Upper lobe of left lung (tissue), 6 donors: ENCODE results near the gene TMEM92. TPM values are rescaled to one million over a fixed set of nuclear protein-coding genes. Genes with fewer than 3 reads are reported as not detected.
A peak's percentile ranks its signal among the peaks of the same experiment; 100 is the strongest.
"Not testable (repeated sequence)": the region's sequence is repeated elsewhere in the genome, so short reads cannot be mapped to it uniquely, and the experiment has no call there.

Source experiments
- ATAC-seq, 2 donors: fragments of 200-7000 bp; cut with Tn5 transposase; one replicate each; pipeline ENCODE4 v1.9.1; 2022; ENCODE audit warnings: mild to moderate bottlenecking in 2 of 2, moderate library complexity in 2 of 2; ENCODE audit not compliant: low FRiP score in 2 of 2
- DNase-seq, 2 donors: peaks; one replicate each; pipeline ENCODE4 v3.0.0-alpha.2; 2019 to 2020
- H3K27ac ChIP-seq, 4 donors: fragments of 200-600 bp; sonication (generic); one replicate each; pipeline ENCODE4 v1.5.1; 2016 to 2019
- H3K27me3 ChIP-seq, 4 donors: fragments of 200-600 bp; sonication (generic); one replicate each; pipeline ENCODE4 v1.5.1; 2017 to 2019
- H3K36me3 ChIP-seq, 4 donors: fragments of 200-600 bp; sonication (generic); one replicate each; pipeline ENCODE4 v1.5.1; 2016 to 2019
- H3K4me1 ChIP-seq, 4 donors: fragments of 200-600 bp; sonication (generic); one replicate each; pipeline ENCODE4 v1.5.1; 2018 to 2019
- H3K4me3 ChIP-seq, 4 donors: fragments of 200-600 bp; sonication (generic); one replicate each; pipeline ENCODE4 v1.5.1; 2017 to 2019; ENCODE audit warnings: mild to moderate bottlenecking in 2 of 4, moderate library complexity in 1 of 4
- H3K9me3 ChIP-seq, 4 donors: fragments of 200-600 bp; sonication (generic); one replicate each; pipeline ENCODE4 v1.5.1; 2018 to 2019
- EP300 ChIP-seq, 4 donors: sonication (generic); formaldehyde crosslinking; IDR thresholded peaks; one replicate each; pipeline ENCODE4 v1.5.1; 2017; ENCODE audit warnings: antibody characterized with exemption in 4 of 4, control low read depth in 2 of 4
- POLR2A ChIP-seq, 4 donors: fragments of 450-650 bp; IDR thresholded peaks; one replicate each; pipeline ENCODE4 v1.5.1; 2016 to 2017; ENCODE audit warnings: antibody characterized with exemption in 4 of 4, mild to moderate bottlenecking in 2 of 4
- POLR2AphosphoS5 ChIP-seq, 2 donors: sonication (generic); formaldehyde crosslinking; IDR thresholded peaks; one replicate each; pipeline ENCODE4 v1.5.1; 2017; ENCODE audit warnings: antibody characterized with exemption in 2 of 2
- WGBS, 2 donors: methylation state at CpG; one replicate each; pipeline ENCODE4 v1.1.5; 2017 to 2018; 5-methylcytosine and 5-hydroxymethylcytosine counted together
- total RNA-seq, 6 donors: library from RNA; depleted of rRNA in 4 of 6; stranded (reverse); fragments of >200 nt in 4 of 6; gene quantifications; one replicate each; pipeline versions ENCODE4 v1.1.0 to v1.2.1, GENCODE V29; 2016 to 2021
- TF ChIP-seq, protein P1 (sequence below), 6 experiments: fragments of 450-650 bp in 4 of 6; fragments of 200-600 bp in 2 of 6; sonication (generic) in 2 of 6; IDR thresholded peaks; one replicate each; pipeline ENCODE4 v1.5.1; 2016 to 2019; ENCODE audit warnings: antibody characterized with exemption in 6 of 6
- donor health status: DM: no; HTN: no; CAD: no; lungs with moderate emphysema.
- donor health status: DM: no; HTN: yes; CAD: no; lungs with severe emphysema.

TMEM92 gene
- total RNA-seq, 6 donors from 2014 or later = 1.3 to 15.7 (median 3.8) TPM

DNA sequence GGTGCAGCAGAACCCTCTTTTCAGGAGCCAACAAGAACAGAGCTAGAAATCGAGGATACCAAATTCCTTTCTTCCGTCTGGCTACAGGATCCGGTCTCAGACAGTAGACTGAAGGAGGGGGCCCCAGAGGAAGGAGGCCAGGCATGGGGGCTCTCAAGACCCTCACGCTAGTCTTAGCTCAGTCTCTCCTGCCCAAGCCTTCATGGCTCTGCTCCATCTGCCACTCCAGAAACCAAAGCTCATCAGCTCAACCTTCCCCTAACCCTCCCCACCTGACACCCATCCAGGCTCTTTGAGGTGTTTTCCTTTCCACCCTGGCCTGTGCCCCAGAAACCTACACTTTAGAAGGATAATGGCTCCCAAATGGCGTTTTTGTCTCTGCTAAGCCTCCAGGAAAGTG is 6.2 kb upstream of the TMEM92 start:
- H3K9me3 ChIP-seq = no peaks in the 10 kb centered on the region
- WGBS, 2 donors = 69 to 90% methylated on average over 2 to 5 of the region's 5 CpGs
- H3K36me3 ChIP-seq = no peaks in the 10 kb centered on the region
- DNase-seq (no peak), ATAC-seq (no peak)
- TF ChIP-seq, protein P1, sequence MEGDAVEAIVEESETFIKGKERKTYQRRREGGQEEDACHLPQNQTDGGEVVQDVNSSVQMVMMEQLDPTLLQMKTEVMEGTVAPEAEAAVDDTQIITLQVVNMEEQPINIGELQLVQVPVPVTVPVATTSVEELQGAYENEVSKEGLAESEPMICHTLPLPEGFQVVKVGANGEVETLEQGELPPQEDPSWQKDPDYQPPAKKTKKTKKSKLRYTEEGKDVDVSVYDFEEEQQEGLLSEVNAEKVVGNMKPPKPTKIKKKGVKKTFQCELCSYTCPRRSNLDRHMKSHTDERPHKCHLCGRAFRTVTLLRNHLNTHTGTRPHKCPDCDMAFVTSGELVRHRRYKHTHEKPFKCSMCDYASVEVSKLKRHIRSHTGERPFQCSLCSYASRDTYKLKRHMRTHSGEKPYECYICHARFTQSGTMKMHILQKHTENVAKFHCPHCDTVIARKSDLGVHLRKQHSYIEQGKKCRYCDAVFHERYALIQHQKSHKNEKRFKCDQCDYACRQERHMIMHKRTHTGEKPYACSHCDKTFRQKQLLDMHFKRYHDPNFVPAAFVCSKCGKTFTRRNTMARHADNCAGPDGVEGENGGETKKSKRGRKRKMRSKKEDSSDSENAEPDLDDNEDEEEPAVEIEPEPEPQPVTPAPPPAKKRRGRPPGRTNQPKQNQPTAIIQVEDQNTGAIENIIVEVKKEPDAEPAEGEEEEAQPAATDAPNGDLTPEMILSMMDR (IDR thresholded peaks at IDR 0.05) = no peak
- TF ChIP-seq POLR2A (IDR thresholded peaks at IDR 0.05) (no peak), EP300 (IDR thresholded peaks at IDR 0.05) (no peak), POLR2AphosphoS5 (IDR thresholded peaks at IDR 0.05) (no peak)
- H3K27ac ChIP-seq = no peak overlapping the region
- H3K4me1 ChIP-seq = peaks cover 19 to 55% (median 43%) of the 10 kb centered on the region in 4 donors
- H3K27me3 ChIP-seq = no peaks in the 10 kb centered on the region
- H3K4me3 ChIP-seq = no peak overlapping the region

DNA sequence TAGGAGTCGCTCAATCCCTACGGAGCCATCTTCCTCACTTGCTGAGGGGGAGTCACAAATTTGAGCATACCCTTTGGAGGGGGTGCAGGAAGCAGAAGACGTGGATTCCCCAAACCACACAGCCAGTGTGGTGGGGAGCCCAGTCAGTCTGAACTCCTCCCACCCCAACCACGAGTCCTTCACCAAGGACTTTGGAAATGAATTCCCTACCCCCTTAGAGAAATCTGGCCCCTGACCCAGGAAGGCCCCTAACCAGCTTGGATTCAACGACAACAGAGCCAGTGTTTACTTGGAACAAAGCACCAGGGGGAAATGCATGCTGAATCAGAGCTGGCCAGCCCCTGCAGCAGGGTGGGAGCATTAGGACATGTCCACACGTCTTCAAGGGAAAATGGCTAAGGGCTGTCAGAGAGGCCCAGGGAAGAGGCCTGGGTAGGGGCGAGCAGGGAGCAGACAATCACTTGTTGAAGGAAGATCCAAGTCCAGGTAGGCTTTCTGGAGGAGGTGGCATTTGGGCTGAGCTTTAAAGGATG is 5.5 kb upstream of the TMEM92 start:
- Histone ChIP-seq H3K36me3 (no peaks in the 10 kb centered on the region), H3K9me3 (no peaks in the 10 kb centered on the region), H3K27ac (no peak overlapping the region), H3K4me1 (peaks cover 26 to 62% (median 48%) of the 10 kb centered on the region in 4 donors), H3K4me3 (no peak overlapping the region), H3K27me3 (no peaks in the 10 kb centered on the region)
- WGBS, 2 donors = 70 to 75% methylated on average over 7 of the region's 7 CpGs
- ATAC-seq (no peak), DNase-seq (no peak)
- TF ChIP-seq POLR2AphosphoS5 (IDR thresholded peaks at IDR 0.05) (no peak), EP300 (IDR thresholded peaks at IDR 0.05) (no peak), POLR2A (IDR thresholded peaks at IDR 0.05) (no peak)
- TF ChIP-seq, protein P1 (IDR thresholded peaks at IDR 0.05) = no peak

DNA sequence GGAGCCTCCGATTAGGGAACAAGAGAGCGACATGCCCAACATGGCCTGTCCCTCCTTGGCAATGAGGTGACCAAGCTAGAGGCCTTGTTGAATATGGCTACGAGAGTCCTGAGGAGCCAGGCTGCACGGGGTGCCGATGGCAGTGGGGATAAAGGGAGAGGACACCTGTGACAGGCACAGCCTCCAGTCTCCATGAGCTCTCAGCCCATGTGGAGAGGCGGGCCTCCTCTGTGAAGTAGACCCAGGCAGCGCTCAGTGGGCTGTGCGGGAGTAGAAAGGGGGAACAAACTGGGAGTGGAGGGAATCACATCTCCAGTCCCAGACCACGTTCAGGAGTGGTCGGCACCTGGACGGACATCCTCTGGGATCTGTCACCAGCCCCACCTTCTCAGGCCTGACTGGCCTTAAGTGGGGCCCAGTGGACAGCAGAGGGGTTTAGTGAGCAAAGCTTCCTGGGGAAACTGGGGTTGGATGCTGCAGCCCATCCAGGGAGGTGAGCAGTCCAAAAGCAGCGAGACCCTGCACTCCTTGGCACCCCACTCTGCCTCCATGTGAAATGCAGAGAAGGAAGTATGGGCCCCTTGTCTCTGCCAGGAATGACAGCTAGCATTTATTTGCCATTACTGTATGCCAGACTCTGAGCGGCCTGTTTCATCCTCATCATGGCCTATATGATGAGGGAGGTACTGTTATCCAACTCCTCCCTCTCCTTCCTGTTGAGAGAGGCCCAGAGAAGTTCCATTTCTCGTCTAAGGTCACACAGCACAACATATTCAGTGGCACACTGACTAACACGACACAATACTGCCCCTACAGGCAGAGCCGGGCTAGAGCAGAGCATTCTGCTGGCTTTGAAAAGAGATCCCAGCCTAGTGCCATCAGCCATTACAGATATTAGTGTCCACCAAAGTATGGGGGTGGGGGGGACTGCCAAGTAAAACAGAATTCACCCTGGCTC is 4.5 kb upstream of the TMEM92 start:
- TF ChIP-seq, protein P1 (IDR thresholded peaks at IDR 0.05) = peak; percentile 68 to 78 (median 72)
- TF ChIP-seq POLR2A (IDR thresholded peaks at IDR 0.05) (no peak), POLR2AphosphoS5 (IDR thresholded peaks at IDR 0.05) (no peak), EP300 (IDR thresholded peaks at IDR 0.05) (no peak)
- peak; percentile 79 to 80 for ATAC-seq
- DNase-seq = peak in 1 of 2 donors; percentile 76

DNA sequence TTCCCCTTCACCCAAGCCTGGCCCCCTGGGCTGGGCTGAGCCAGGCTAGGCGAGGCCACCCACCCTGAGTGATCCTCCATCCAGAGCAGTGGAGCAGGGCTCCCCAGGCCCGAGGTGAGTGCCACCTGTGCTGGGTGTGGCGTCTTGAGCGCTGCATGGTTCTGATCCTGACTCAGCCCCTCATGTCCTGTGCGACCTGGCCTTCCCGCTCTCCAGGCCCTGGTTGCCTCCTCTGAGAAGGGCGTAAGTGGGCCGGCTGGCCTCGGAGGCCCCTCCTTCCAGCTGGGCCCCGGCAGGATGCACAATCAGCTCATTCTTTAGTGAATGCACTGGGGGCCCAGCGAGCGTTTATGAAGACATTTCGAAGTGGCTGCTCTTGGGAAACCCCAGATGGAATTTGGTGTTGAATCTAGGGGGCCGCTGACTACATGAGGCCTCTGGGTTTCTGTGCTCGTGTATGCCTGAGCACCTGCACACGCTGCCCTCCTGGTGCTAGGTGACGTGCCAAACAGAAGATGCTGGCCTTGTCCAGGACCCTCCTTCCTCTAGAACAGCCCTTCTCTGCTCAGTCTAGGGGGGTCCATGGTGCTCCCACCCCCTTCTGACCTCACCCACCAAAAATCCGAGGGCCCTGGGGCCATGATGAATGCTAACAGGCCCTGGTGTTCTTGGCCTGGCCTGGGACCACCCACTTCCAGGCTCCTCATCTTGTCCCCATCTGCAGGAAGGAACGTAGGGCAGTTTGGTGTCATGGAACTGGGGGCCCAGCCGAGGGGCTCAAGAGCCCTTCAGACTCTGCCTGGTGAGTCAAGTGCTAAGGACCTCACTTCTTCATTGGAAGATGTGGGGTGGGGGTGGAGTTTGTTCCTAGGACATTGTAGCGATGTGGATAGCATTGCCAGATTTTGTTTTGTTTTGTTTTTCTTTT is 3.6 kb upstream of the TMEM92 start:
- H3K27me3 ChIP-seq = peaks cover 0 to 3% (median 0%) of the 10 kb centered on the region in 4 donors
- H3K4me1 ChIP-seq = peaks cover 27 to 52% (median 34%) of the 10 kb centered on the region in 4 donors
- no peak overlapping the region for H3K4me3 ChIP-seq
- TF ChIP-seq, protein P1 (IDR thresholded peaks at IDR 0.05) = peak in 2 of 6 experiments; percentile 15 to 32
- TF ChIP-seq POLR2A (IDR thresholded peaks at IDR 0.05) (no peak), EP300 (IDR thresholded peaks at IDR 0.05) (no peak), POLR2AphosphoS5 (IDR thresholded peaks at IDR 0.05) (no peak)
- H3K9me3 ChIP-seq = no peaks in the 10 kb centered on the region
- 64 to 76% methylated on average over 10 to 21 of the region's 21 CpGs for WGBS, 2 donors
- H3K36me3 ChIP-seq = no peaks in the 10 kb centered on the region
- peak; percentile 64 to 75 for DNase-seq
- peak overlapping the region in 2 of 4 donors; percentile 73 to 75 for H3K27ac ChIP-seq
- ATAC-seq = peak; percentile 27 to 50

More for the DNA sequence above, 4.5 kb upstream of the TMEM92 start:
- H3K9me3 ChIP-seq = no peaks in the 10 kb centered on the region
- peak overlapping the region in 2 of 4 donors; percentile 73 to 75 for H3K27ac ChIP-seq
- WGBS, 2 donors = 69 to 70% methylated on average over 12 to 15 of the region's 16 CpGs
- H3K27me3 ChIP-seq = peaks cover 0 to 3% (median 0%) of the 10 kb centered on the region in 4 donors
- no peak overlapping the region for H3K4me3 ChIP-seq
- H3K4me1 ChIP-seq = peaks cover 29 to 61% (median 42%) of the 10 kb centered on the region in 4 donors
- H3K36me3 ChIP-seq = no peaks in the 10 kb centered on the region

DNA sequence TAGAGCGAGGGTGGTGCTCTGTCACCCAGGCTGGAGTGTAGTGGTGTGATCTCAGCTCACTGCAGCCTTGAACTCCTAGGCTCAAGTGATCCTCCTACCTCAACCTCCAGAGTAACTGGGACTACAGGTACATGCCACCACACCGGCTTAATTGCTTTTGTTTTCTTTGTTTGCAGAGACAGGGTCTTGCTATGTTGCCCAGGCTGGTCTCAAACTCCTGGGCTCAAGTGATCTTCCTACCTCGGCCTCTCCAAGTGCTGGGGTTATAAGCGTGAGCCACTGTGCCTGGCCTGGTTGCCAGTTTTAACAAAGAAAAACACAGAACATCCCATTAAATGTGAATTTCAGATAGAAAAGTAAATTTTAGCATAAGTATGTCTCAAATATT is 2.9 kb upstream of the TMEM92 start:
- WGBS, 2 donors = 93 to 97% methylated on average over 4 of the region's 4 CpGs
- not testable (repeated sequence) for H3K27me3 ChIP-seq, H3K27ac ChIP-seq, ATAC-seq, DNase-seq, H3K9me3 ChIP-seq, H3K4me3 ChIP-seq, H3K36me3 ChIP-seq
- H3K4me1 ChIP-seq = peaks cover 26 to 46% (median 31%) of the 10 kb centered on the region in 4 donors
